ENCODE measurements around the gene ZNF503. TPM values are rescaled to one million over a fixed set of nuclear protein-coding genes. Genes with fewer than 3 reads are reported as not detected.

Gene ZNF503
- total RNA-seq, 1 experiment from 2014 or later = 42.3 TPM

- no peak overlapping the region for H2AFZ ChIP-seq (ENCODE audit: low read length)
- H3K27ac ChIP-seq (ENCODE audit: low read length) = no peak overlapping the region
- ChIA-PET CTCF (no interaction called here), POLR2A (ENCODE audit: unreplicated experiment) (no interaction called here)
- no peak overlapping the region for H3K4me3 ChIP-seq (ENCODE audit: low read length)
- H3K4me2 ChIP-seq (ENCODE audit: low read length) = no peak overlapping the region
- ATAC-seq (no peak), DNase-seq (no peak)
- no peaks in the 10 kb centered on the region for H3K27me3 ChIP-seq (ENCODE audit: low read length)
- H3F3A ChIP-seq (ENCODE audit: low read length, unreplicated experiment) = no peaks in the 10 kb centered on the region
- H3K36me3 ChIP-seq (ENCODE audit: low read depth, low read length) = no peaks in the 10 kb centered on the region
- H3K4me1 ChIP-seq (ENCODE audit: insufficient read depth, low read length) = no peaks in the 10 kb centered on the region
- no peaks in the 10 kb centered on the region for H3K9me2 ChIP-seq (replicated peaks; ENCODE audit: low read length)
- H3K9me3 ChIP-seq (ENCODE audit: low read length) = no peaks in the 10 kb centered on the region
- intact Hi-C loops (cut with micrococcal nuclease) = no loop called here
- H4K20me1 ChIP-seq (ENCODE audit: low read length) = no peaks in the 10 kb centered on the region
- BruUV-seq (replicated peaks) = no TSS peak
- no peak overlapping the region for H3K9ac ChIP-seq (ENCODE audit: low read length)
- no peak for TF ChIP-seq EZH2 (IDR thresholded peaks at IDR 0.05; ENCODE audit: low read length, unreplicated experiment)
- no peaks in the 10 kb centered on the region for H3K79me2 ChIP-seq (ENCODE audit: low read length)
Measured at GRCh38 chr10:75352650-75353049, 48.9 kb downstream of the ZNF503 start.

- BruUV-seq (replicated peaks) = no TSS peak
- DNase-seq = no peak
- Histone ChIP-seq H2AFZ (ENCODE audit: low read length) (no peak overlapping the region), H3K9me2 (replicated peaks; ENCODE audit: low read length) (no peaks in the 10 kb centered on the region), H3K9ac (ENCODE audit: low read length) (no peak overlapping the region), H3K4me1 (ENCODE audit: insufficient read depth, low read length) (no peaks in the 10 kb centered on the region), H3K27me3 (ENCODE audit: low read length) (0 out of 2 replicates have a peak, but pooled peaks cover 6% of the 10 kb centered on the region), H3K27ac (ENCODE audit: low read length) (no peak overlapping the region), H3K4me3 (ENCODE audit: low read length) (no peak overlapping the region), H3K79me2 (ENCODE audit: low read length) (no peaks in the 10 kb centered on the region), H3F3A (ENCODE audit: low read length, unreplicated experiment) (no peaks in the 10 kb centered on the region), H3K36me3 (ENCODE audit: low read depth, low read length) (no peaks in the 10 kb centered on the region), H3K4me2 (ENCODE audit: low read length) (no peak overlapping the region), H4K20me1 (ENCODE audit: low read length) (no peaks in the 10 kb centered on the region), H3K9me3 (ENCODE audit: low read length) (no peaks in the 10 kb centered on the region)
- no peak for TF ChIP-seq EZH2phosphoT487 (IDR thresholded peaks at IDR 0.05; ENCODE audit: borderline replicate concordance, low read length)
- intact Hi-C loops (cut with micrococcal nuclease) = no loop called here
- ChIA-PET POLR2A (ENCODE audit: unreplicated experiment) (no interaction called here), CTCF (no interaction called here)
- ATAC-seq = no peak
Measured at GRCh38 chr10:75351637-75352036, 49.9 kb downstream of the ZNF503 start.

- Histone ChIP-seq H3K9me2 (replicated peaks; ENCODE audit: low read length) (no peaks in the 10 kb centered on the region), H3K4me1 (ENCODE audit: insufficient read depth, low read length) (no peaks in the 10 kb centered on the region), H4K20me1 (ENCODE audit: low read length) (no peaks in the 10 kb centered on the region), H2AFZ (ENCODE audit: low read length) (no peak overlapping the region), H3K4me2 (ENCODE audit: low read length) (no peak overlapping the region), H3K79me2 (ENCODE audit: low read length) (no peaks in the 10 kb centered on the region), H3K27me3 (ENCODE audit: low read length) (0 out of 2 replicates have a peak, but pooled peaks cover 10% of the 10 kb centered on the region), H3K9me3 (ENCODE audit: low read length) (no peaks in the 10 kb centered on the region), H3K36me3 (ENCODE audit: low read depth, low read length) (no peaks in the 10 kb centered on the region), H3K4me3 (ENCODE audit: low read length) (no peak overlapping the region), H3K27ac (ENCODE audit: low read length) (no peak overlapping the region), H3K9ac (ENCODE audit: low read length) (no peak overlapping the region), H3F3A (ENCODE audit: low read length, unreplicated experiment) (no peaks in the 10 kb centered on the region)
- peak; percentile 86 for ATAC-seq
- BruUV-seq (replicated peaks) = no TSS peak
- CTCF ChIA-PET = no interaction called here
- POLR2A ChIA-PET (ENCODE audit: unreplicated experiment) = no interaction called here
- intact Hi-C loops (cut with micrococcal nuclease) = no loop called here
- TF ChIP-seq EZH2 (IDR thresholded peaks at IDR 0.05; ENCODE audit: low read length, unreplicated experiment) = no peak
- TF ChIP-seq EZH2phosphoT487 (IDR thresholded peaks at IDR 0.05; ENCODE audit: borderline replicate concordance, low read length) = no peak
- TF ChIP-seq CTCF (conservative IDR thresholded peaks at IDR 0.05; ENCODE audit: low read depth, low read length) = peak; percentile 38; the same call in 1 of the 2 replicates
- DNase-seq = peak; percentile 91
Measured at GRCh38 chr10:75350791-75351190, 50.8 kb downstream of the ZNF503 start.

Other genes with a start within 250 kb of the ZNF503 start
- gene VDAC2, start 191.0 kb downstream of the ZNF503 start, total RNA-seq (2014; rRNA removed) = 463 and 542 TPM in 2 replicates
- 183 and 214 TPM in 2 replicates for gene COMTD1, start 165.8 kb downstream of the ZNF503 start, total RNA-seq (2014; rRNA removed)
- gene LRMDA, start 29.9 kb upstream of the ZNF503 start, total RNA-seq (2014; rRNA removed) = 1.2 and 3.6 TPM in 2 replicates

Data from PC-3 (cell line).